ENCODE results near the gene GALNT17.

Gene GALNT17

GRCh38 chr7:71466448-71467145 is 334.7 kb downstream of the GALNT17 start:
- no peak for DNase-seq

GRCh38 chr7:71470326-71470725 is 338.4 kb downstream of the GALNT17 start:
- DNase-seq: no peak

GRCh38 chr7:71470830-71471229 is 338.9 kb downstream of the GALNT17 start:
- DNase-seq: no peak

- DNase-seq: no peak
Measured at GRCh38 chr7:71472962-71473361, 341.0 kb downstream of the GALNT17 start.

DNA sequence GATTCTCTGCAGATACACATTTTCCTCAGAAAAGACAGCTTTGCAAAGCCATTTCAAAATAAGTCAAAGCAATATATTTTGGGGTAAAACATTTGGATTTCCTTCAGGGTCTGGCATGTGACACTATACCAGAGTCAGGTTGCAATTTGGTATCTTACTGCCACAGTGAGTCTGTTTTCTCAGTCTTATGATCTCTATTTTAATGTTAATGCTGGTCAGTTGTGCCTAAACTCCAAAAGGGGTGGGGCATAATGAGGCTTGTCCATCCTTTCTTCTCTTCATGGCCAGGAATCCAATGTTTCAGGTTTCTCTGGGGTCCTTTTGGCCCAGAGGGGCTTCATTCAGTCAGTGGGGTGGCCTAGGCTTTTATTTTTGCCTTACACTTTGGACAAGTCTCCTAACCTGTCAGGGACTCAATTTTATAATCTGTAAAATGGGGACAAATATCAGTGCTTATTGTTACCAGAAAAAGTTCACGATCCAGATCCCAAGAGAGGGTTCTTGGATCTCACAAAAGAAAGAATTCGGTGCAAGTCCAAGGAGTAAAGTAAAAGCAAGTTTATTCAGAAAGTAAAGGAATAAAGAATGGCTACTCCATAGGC is 341.5 kb downstream of the GALNT17 start:
- no peak for DNase-seq

DNA sequence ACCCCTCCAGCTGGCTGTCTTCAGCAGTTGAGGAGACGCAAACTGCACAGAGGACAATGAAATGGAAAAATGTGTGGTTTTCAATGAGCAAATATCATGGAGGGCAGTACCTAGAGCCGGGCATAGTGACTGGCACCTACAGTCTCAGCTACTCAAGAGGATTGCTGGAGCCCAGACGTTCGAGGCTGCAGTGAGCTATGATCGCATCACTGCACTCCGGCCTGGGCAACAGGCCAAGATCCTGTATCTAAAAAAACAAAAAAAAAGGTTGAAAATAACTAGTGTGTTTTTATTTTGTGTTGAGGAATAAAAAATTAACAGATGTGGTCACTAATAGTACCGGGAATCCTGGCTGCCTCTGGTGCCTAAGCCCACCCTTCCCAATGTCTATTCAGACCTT is 345.5 kb downstream of the GALNT17 start:
- DNase-seq: no peak

DNA sequence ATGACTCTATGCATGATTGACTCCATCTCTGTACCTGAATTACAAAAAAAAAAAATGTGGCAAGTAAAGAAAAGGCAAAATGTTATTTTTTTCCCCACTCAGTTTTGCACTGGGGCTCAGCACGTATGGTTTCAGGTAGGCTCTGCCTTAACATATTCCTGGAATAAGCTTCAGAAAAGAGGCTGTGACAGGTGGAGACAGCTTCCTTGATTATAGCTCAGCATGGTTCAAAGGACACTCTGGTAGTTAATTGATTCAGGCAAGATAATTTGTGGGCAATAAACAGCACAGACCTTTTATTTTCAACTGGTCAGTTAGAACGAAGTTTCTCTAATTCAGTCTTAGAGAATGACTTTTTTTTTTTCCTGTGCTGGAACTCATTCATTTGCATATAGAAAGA is 347.3 kb downstream of the GALNT17 start:
- DNase-seq: no peak

DNA sequence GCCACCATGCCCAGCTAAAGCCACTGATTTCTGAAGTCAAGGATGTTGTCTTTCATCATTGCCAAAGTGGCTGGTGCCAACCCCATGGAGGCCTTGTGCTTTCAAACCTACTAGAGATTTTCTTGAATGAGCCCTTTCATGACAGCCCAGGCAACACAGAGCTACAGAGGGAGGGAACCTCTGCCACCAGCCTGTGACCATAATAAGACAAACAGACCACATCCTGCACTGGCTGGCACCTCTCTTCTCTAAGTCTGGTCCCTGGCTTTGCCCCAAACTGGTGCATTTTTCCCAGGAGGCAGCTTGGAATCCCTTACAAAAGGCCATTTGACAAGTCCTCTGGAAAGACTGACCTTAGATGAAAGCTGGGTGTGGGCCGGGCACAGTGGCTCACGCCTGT is 348.8 kb downstream of the GALNT17 start:
- no peak for DNase-seq

DNA sequence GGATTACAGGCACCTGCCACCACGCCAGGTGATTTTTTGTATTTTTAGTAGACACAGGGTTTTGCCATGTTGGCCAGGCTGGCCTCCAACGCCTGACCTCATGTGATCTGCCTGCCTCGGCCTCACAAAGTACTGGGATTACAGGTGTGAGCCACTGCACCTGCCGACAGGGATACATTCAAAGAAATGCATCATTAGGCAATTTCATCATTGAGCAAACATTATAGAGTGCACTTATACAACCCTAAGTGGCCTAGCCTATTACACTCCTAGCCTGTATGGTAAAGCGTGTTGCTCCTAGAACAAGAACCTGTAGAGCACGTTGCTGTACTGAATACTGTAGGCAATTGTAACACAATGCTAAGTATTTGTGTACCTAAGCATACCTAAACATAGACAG is 350.3 kb downstream of the GALNT17 start:
- DNase-seq: no peak

DNA sequence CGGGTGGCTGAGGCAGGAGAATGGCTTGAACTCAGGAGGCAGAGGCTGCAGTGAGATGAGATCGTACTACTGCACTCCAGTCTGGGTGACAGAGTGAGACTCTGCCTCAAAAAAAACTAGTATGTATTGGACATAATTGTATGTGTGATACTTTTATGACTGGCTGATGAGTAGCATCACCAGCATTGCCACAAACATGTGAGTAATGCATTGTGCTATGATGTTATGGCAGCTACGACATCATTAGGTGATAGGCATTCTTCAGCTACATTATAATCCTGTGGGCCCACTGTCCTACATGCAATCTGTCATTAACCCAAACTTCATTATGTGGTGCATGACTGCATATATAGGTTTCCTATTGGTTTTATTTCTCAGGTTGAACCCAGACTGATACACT is 352.4 kb downstream of the GALNT17 start:
- DNase-seq: no peak

- no peak for DNase-seq
Measured at GRCh38 chr7:71485586-71485985, 353.6 kb downstream of the GALNT17 start.

- no peak for DNase-seq
Measured at GRCh38 chr7:71486414-71486813, 354.5 kb downstream of the GALNT17 start.

DNA sequence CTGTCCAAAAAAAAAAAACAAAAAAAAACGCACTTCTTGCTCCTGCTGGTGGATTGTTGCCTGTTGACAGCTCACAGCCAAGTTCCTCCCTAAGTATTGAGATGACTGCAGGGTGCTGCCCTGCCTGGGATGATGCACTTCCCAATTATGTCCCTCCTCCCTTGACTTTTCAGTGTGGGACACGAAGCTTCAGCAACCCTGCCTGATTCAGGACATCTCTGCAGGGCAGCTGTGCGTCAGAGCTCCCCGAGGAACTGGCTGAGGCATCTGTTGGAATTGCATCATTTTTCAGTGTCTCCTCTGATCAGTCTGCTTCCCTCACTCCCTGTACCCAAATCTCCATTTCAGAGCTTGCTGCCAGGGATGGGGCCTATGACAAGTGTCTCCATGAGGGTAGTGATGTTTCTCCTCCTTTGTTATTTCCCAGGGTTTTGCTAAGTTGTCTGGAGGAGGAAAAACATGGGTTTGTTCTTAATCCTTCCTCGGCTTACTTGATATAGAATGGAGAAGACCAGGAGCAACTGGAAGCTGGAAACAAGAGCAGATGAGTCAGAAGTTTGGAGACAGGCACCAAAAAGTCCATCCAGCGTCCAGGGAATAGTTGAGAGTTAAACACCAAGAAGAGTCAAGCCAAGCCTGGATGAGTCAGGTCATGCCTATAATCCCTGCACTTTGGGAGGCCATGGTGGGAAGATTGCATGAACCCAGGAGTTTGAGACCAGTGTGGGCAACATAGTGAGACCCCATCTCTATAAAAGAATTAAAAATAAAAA is 355.1 kb downstream of the GALNT17 start:
- no peak for DNase-seq

DNA sequence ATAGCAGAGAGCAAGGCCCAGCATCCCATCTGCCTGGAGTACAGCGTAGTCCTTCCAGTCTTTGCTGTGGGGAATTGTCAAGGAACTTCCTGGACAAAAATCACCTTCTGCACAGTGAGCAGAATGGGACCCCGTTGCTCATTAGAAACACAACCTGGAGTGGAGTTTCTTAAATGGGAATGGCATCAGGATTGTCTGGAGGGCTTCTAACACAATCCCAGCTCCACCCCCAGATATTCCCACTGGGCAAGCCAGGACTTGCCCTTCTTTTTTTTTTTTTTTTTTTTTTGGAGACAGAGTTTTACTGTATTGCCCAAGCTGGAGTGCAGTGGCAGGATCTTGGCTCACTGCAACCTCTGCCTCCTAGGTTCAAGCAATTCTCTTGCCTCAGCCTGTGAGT is 356.4 kb downstream of the GALNT17 start:
- no peak for DNase-seq

DNA sequence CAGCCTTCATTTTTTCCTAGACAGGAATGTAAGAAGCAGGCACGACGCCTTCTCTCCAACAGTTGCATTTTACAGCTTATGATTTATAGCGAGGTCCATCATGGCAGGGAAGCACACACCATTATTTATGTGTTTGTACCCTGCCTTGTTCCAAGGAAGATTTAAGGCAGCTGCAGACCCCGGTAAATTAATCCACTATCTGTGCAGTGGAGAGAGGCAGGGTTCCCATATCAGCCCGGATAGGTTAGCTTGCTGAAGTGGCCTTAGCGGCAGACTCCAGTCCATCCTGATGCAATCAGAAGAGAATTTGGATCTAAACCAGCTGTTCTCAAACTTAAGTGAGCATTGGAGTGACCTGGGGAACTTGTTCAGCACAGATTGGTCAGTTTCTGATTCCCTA is 359.4 kb downstream of the GALNT17 start:
- no peak for DNase-seq

- no peak for DNase-seq
Measured at GRCh38 chr7:71495828-71496227, 363.9 kb downstream of the GALNT17 start.

- DNase-seq: no peak
Measured at GRCh38 chr7:71497256-71497946, 365.5 kb downstream of the GALNT17 start.

DNA sequence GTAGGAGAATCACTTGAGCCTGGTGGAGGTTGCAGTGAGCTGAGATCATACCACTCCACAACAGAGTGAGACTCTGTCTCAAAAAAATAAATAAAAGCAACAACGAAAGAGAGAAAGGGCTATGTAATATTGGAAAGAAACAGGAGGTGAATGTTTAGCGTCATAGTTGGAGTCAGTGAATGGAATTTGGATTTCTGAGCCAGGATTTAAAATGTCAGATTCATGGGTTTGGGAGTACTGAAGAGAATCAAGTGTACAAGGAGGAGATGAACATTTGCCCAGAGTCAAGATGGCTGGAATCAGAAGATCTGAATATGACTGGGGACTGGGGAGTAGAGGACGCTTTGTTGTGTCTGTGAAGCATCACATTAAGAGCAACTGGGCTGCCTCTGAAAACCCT is 366.4 kb downstream of the GALNT17 start:
- no peak for DNase-seq

DNA sequence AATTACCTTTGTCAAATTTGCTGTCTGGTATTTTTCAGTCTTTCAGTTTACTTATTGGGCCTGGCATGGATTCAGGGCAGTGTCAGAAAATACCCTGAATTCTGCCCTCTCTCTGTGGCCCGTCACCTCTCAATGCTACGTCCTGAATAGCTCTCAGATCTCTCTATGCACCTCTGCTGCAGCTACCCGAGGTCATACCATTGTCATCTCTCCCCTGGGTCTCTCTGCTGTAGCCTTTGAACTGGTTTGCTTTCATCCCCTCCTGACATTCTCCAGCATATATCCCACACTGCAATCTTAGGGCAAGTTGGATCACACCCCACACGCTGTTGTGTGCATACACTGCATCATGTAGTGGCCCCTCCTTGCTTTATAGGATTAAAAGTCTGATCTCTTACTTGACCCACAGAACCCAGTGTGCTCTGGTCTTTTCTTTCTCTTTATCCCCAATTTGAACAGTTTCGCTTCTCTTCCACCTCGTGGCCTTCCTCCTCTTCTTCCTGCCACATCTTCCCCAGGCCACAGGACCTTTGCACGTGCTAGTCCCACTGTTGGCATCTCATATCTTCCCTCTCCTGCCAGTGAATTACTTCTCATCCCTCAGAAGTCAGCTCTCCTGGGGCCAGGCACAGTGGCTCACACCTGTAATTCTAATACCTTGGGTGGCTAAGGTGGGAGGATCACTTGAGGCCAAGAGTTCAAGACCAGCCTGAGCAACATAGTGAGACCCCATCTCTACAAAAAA is 372.9 kb downstream of the GALNT17 start:
- no peak for DNase-seq

DNA sequence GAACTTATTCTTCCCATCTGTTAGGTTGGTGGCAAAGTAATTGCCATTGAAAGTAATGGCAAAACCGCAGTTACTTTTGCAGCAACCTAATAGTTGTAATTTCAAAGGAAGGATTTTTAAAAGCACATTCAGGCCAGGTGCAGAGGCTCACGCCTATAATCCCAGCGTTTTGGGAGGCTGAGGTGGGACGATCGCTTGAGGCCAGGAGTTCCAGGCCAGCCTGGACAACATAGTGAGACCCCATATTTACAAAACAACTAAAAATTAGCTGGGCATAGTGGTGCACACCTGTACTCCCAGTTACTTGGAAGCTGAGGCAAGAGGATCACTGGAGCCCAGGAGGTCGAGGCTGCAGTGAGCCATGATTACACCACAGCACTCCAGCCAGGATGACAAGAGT is 374.9 kb downstream of the GALNT17 start:
- DNase-seq: no peak

GRCh38 chr7:71507680-71508602 is 376.0 kb downstream of the GALNT17 start:
- DNase-seq: no peak

DNA sequence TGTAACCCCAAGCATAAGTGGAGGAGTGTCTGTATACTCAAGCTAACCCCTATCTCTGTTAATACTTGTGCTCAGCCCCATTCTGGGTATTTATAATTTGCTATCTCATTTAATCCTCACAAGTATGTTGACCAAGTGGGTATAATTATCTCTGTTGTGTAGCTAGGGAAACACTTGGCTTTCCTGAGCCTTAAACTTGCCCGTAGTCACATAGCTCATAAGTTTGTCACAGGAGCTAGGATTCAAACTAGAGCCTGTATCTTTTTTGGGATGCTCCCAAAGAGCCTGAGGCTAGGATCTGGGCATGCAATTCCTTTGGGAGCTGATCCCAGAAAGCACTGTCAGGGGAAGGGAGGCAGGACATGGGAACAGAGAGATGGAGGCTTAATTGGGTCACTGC is 377.4 kb downstream of the GALNT17 start:
- DNase-seq: no peak
